A673 (cell line): ENCODE data around the gene SETD9.

Experiments
- EZH2 ChIP-seq: fragments of 200-600 bp; sonication (generic); IDR thresholded peaks from 2 replicates; pipeline ENCODE4 v1.6.1; 2017; ENCODE audit warnings: borderline replicate concordance, low read depth, mild to moderate bottlenecking, mixed read lengths, antibody characterized with exemption, low read length; ENCODE audit not compliant: poor library complexity, severe bottlenecking
- TF ChIP-seq, protein P1 (sequence below): fragments of 300-800, 200-600 bp; sonication (generic); conservative IDR thresholded peaks from 2 replicates; pipeline ENCODE4 v1.5.1; 2017; ENCODE audit warnings: low read depth, mild to moderate bottlenecking, antibody characterized with exemption, low read length, moderate library complexity, mixed read lengths

DNA sequence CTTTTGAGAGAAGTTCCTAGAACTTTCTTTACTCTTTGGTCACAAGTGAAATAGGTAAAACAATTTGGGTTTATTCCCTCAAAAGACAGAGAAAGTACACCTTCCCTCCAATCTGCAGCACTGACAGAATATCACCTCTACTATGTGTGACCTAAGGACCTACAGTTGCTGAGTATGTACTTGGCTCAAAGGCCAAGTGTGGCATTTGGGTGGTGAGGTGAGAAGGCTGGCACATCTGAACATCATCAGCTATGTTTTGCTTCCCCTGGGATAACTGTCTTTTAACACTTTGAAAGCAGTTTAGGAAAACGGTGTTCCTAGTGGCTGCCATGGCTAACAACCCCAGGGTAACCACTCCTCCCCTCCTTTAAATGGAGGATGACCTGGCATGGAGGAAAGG, 24.9 kb downstream of the SETD9 start:
- TF ChIP-seq, protein P1, sequence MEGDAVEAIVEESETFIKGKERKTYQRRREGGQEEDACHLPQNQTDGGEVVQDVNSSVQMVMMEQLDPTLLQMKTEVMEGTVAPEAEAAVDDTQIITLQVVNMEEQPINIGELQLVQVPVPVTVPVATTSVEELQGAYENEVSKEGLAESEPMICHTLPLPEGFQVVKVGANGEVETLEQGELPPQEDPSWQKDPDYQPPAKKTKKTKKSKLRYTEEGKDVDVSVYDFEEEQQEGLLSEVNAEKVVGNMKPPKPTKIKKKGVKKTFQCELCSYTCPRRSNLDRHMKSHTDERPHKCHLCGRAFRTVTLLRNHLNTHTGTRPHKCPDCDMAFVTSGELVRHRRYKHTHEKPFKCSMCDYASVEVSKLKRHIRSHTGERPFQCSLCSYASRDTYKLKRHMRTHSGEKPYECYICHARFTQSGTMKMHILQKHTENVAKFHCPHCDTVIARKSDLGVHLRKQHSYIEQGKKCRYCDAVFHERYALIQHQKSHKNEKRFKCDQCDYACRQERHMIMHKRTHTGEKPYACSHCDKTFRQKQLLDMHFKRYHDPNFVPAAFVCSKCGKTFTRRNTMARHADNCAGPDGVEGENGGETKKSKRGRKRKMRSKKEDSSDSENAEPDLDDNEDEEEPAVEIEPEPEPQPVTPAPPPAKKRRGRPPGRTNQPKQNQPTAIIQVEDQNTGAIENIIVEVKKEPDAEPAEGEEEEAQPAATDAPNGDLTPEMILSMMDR, result no peak
- TF ChIP-seq EZH2, result no peak
